HG03045 (cell line): ENCODE data around the gene APRT.
"Not testable (repeated sequence)": the region's sequence is repeated elsewhere in the genome, so short reads cannot be mapped to it uniquely, and the experiment has no call there.

Source experiments
- ATAC-seq: cut with Tn5 transposase; IDR thresholded peaks from one replicate; pipeline ENCODE4 v1.9.1; 2021; ENCODE audit warnings: mild to moderate bottlenecking, moderate library complexity; ENCODE audit not compliant: unreplicated experiment

The APRT gene

GRCh38 chr16:88775825-88776224, 35.9 kb downstream of the APRT start:
- ATAC-seq, result no peak

GRCh38 chr16:88774544-88775393, 37.0 kb downstream of the APRT start:
- no peak for ATAC-seq

GRCh38 chr16:88773812-88774291, 37.9 kb downstream of the APRT start:
- no peak for ATAC-seq

GRCh38 chr16:88772871-88773811, 38.6 kb downstream of the APRT start:
- no peak for ATAC-seq

GRCh38 chr16:88771781-88772180, 39.9 kb downstream of the APRT start:
- not testable (repeated sequence) for ATAC-seq

GRCh38 chr16:88771294-88771772, 40.4 kb downstream of the APRT start:
- no peak for ATAC-seq

GRCh38 chr16:88770461-88771293, 41.1 kb downstream of the APRT start:
- no peak for ATAC-seq

- ATAC-seq, result no peak
Observed at GRCh38 chr16:88769617-88770460, 41.9 kb downstream of the APRT start.

GRCh38 chr16:88768071-88768783, 43.5 kb downstream of the APRT start:
- ATAC-seq, result no peak

GRCh38 chr16:88767546-88768070, 44.1 kb downstream of the APRT start:
- ATAC-seq, result no peak

- no peak for ATAC-seq
Observed at GRCh38 chr16:88766975-88767374, 44.8 kb downstream of the APRT start.

- no peak for ATAC-seq
Observed at GRCh38 chr16:88764913-88765349, 46.8 kb downstream of the APRT start.

GRCh38 chr16:88764080-88764479, 47.6 kb downstream of the APRT start:
- no peak for ATAC-seq

- ATAC-seq, result no peak
Observed at GRCh38 chr16:88763502-88764053, 48.1 kb downstream of the APRT start.

- no peak for ATAC-seq
Observed at GRCh38 chr16:88762941-88763340, 48.8 kb downstream of the APRT start.

- no peak for ATAC-seq
Observed at GRCh38 chr16:88762258-88762870, 49.4 kb downstream of the APRT start.

- no peak for ATAC-seq
Observed at GRCh38 chr16:88761830-88762229, 49.9 kb downstream of the APRT start.

GRCh38 chr16:88761143-88761534, 50.6 kb downstream of the APRT start:
- no peak for ATAC-seq
